Spleen (tissue), 11 donors: ENCODE data around the gene MYBPC3. TPM values are rescaled to one million over a fixed set of nuclear protein-coding genes. Genes with fewer than 3 reads are reported as not detected.

Source experiments
- DNase-seq: peaks from one replicate; pipeline ENCODE4 v3.0.0-alpha.2; 2020
- H3K27ac ChIP-seq, 8 donors: fragments of 200-600 bp; sonication (generic) in 7 of 8; 1 replicate in 4 of 8; 2 replicates in 4 of 8; pipeline versions ENCODE4 v1.5.0 to v1.8.0; 2016 to 2021; ENCODE audit warnings: inconsistent platforms in 4 of 8, mild to moderate bottlenecking in 4 of 8, moderate library complexity in 1 of 8
- H3K27me3 ChIP-seq, 7 donors: fragments of 200-600 bp; sonication (generic) in 6 of 7; replicated peaks in 1 of 7; 1 replicate in 4 of 7; 2 replicates in 3 of 7; pipeline versions ENCODE4 v1.5.0 to v1.8.0; 2016 to 2021; ENCODE audit warnings: inconsistent platforms in 3 of 7, mild to moderate bottlenecking in 1 of 7
- H3K36me3 ChIP-seq, 6 donors: fragments of 200-600 bp; sonication (generic) in 5 of 6; 1 replicate in 4 of 6; 2 replicates in 2 of 6; pipeline versions ENCODE4 v1.5.0 to v1.8.0; 2016 to 2021; ENCODE audit warnings: inconsistent platforms in 2 of 6
- H3K4me1 ChIP-seq, 6 donors: fragments of 200-600 bp; sonication (generic) in 5 of 6; 1 replicate in 3 of 6; 2 replicates in 3 of 6; pipeline versions ENCODE4 v1.5.0 to v1.8.0; 2016 to 2021; ENCODE audit warnings: inconsistent platforms in 3 of 6
- H3K4me3 ChIP-seq, 8 donors: fragments of 200-600 bp; sonication (generic) in 7 of 8; 1 replicate in 4 of 8; 2 replicates in 4 of 8; pipeline versions ENCODE4 v1.5.0 to v1.8.0; 2016 to 2021; ENCODE audit warnings: inconsistent platforms in 4 of 8, mild to moderate bottlenecking in 4 of 8, moderate library complexity in 2 of 8
- H3K9me3 ChIP-seq, 8 donors: fragments of 200-600 bp; sonication (generic) in 7 of 8; 1 replicate in 4 of 8; 2 replicates in 4 of 8; pipeline versions ENCODE4 v1.5.0 to v1.8.0; 2016 to 2021; ENCODE audit warnings: inconsistent platforms in 4 of 8
- POLR2A ChIP-seq, 3 donors: fragments of 450-650 bp; IDR thresholded peaks; one replicate each; pipeline ENCODE4 v1.5.1; 2017; ENCODE audit warnings: antibody characterized with exemption in 3 of 3, mild to moderate bottlenecking in 1 of 3
- POLR2AphosphoS5 ChIP-seq, 3 donors: sonication (generic); formaldehyde crosslinking; IDR thresholded peaks; one replicate each; pipeline ENCODE4 v1.5.1; 2017; ENCODE audit warnings: antibody characterized with exemption in 3 of 3
- WGBS, 5 donors: extraction: QIAGEN DNeasy Blood & Tissue Kit in 3 of 5; methylation state at CpG; one replicate each; pipeline versions ENCODE4 v1.1.5 to v1.1.7; 2013 to 2018; 5-methylcytosine and 5-hydroxymethylcytosine counted together
- intact Hi-C: fragments of 100-400 bp; cut with DNase I; formaldehyde crosslinking; loops from one replicate; pipeline ENCODE4 v1.15.0; 2023; ENCODE audit warnings: low total_unique reads
- polyA plus RNA-seq, 3 donors: library from polyadenylated mRNA; stranded (reverse); fragments of 200-250 nt; gene quantifications; one replicate each; pipeline ENCODE4 v1.2.1, GENCODE V29; 2013
- total RNA-seq, 7 donors: library from RNA; depleted of rRNA in 3 of 7; stranded (reverse); fragments of >200 nt in 3 of 7; fragmentation: NEBNext Ultra II Directional in 4 of 7; extraction: Animal tissue kit (Norgen Biotek cat#: 25700) in 4 of 7; gene quantifications; one replicate each; pipeline versions ENCODE4 v1.1.0 to v1.2.1, GENCODE V29; 2016 to 2021
- TF ChIP-seq, protein P1 (sequence below), 11 experiments: fragments of 200-600 bp in 7 of 11; fragments of 450-650 bp in 4 of 11; sonication (generic) in 4 of 11; IDR thresholded peaks in 8 of 11; conservative IDR thresholded peaks in 3 of 11; 1 replicate in 7 of 11; 2 replicates in 4 of 11; pipeline versions ENCODE4 v1.4.0 to v1.8.0; 2016 to 2021; ENCODE audit warnings: antibody characterized with exemption in 11 of 11, inconsistent platforms in 4 of 11, mild to moderate bottlenecking in 1 of 11
- donor health status: healthy with polysubstance abuse.
- donor health status: DM: no; HTN: no; CAD: no; lungs with moderate emphysema.
- donor health status: DM: no; HTN: no; CAD: no.
- donor health status: Bipolar disorder and iron deficiency.
- donor health status: healthy.
- donor health status: DM: no; HTN: no; CAD: no.
- donor health status: DM: yes; HTN: yes; CAD: no.

Gene MYBPC3
- total and polyA plus RNA-seq, 10 donors, result 0.49 to 4.7 (median 1.5) TPM

- no peak for DNase-seq
- H3K27ac ChIP-seq, result no peak overlapping the region
Measured at GRCh38 chr11:47314992-47315391, 37.5 kb downstream of the MYBPC3 start.

GRCh38 chr11:47308050-47308823 lies 44.3 kb downstream of the MYBPC3 start:
- intact Hi-C loops, result no loop called here
- Histone ChIP-seq H3K4me1 (no peaks in the 10 kb centered on the region), H3K36me3 (peaks cover 0 to 100% (median 98%) of the 10 kb centered on the region in 6 donors), H3K4me3 (no peak overlapping the region), H3K27me3 (no peaks in the 10 kb centered on the region), H3K27ac (no peak overlapping the region), H3K9me3 (peaks cover 0 to 9% (median 6%) of the 10 kb centered on the region in 8 donors)
- TF ChIP-seq, protein P1, sequence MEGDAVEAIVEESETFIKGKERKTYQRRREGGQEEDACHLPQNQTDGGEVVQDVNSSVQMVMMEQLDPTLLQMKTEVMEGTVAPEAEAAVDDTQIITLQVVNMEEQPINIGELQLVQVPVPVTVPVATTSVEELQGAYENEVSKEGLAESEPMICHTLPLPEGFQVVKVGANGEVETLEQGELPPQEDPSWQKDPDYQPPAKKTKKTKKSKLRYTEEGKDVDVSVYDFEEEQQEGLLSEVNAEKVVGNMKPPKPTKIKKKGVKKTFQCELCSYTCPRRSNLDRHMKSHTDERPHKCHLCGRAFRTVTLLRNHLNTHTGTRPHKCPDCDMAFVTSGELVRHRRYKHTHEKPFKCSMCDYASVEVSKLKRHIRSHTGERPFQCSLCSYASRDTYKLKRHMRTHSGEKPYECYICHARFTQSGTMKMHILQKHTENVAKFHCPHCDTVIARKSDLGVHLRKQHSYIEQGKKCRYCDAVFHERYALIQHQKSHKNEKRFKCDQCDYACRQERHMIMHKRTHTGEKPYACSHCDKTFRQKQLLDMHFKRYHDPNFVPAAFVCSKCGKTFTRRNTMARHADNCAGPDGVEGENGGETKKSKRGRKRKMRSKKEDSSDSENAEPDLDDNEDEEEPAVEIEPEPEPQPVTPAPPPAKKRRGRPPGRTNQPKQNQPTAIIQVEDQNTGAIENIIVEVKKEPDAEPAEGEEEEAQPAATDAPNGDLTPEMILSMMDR (IDR thresholded peaks at IDR 0.05 in 8 of 11, conservative IDR thresholded peaks at IDR 0.05 in 3 of 11), result no peak
- TF ChIP-seq POLR2A (IDR thresholded peaks at IDR 0.05), result no peak
- TF ChIP-seq POLR2AphosphoS5 (IDR thresholded peaks at IDR 0.05), result no peak
- DNase-seq, result no peak
- 88 to 97% (median 95%) methylated on average over 6 of the region's 6 CpGs for WGBS, 5 donors

More at GRCh38 chr11:47314992-47315391, 37.5 kb downstream of the MYBPC3 start:
- H3K4me3 ChIP-seq, result no peak overlapping the region
- H3K36me3 ChIP-seq, result peaks cover 0 to 90% (median 83%) of the 10 kb centered on the region in 6 donors
- TF ChIP-seq POLR2A (IDR thresholded peaks at IDR 0.05) (no peak), POLR2AphosphoS5 (IDR thresholded peaks at IDR 0.05) (no peak)
- TF ChIP-seq, protein P1 (IDR thresholded peaks at IDR 0.05 in 8 of 11, conservative IDR thresholded peaks at IDR 0.05 in 3 of 11), result no peak
- WGBS, 5 donors, result 95 to 98% (median 96%) methylated on average over 5 of the region's 5 CpGs
- intact Hi-C loops, result no loop called here
- no peaks in the 10 kb centered on the region for H3K9me3 ChIP-seq
- H3K27me3 ChIP-seq, result no peaks in the 10 kb centered on the region
- H3K4me1 ChIP-seq, result peaks cover 0 to 14% (median 3%) of the 10 kb centered on the region in 6 donors

GRCh38 chr11:47306484-47306844 lies 46.0 kb downstream of the MYBPC3 start:
- no peaks in the 10 kb centered on the region for H3K4me1 ChIP-seq
- DNase-seq, result no peak
- H3K27ac ChIP-seq, result no peak overlapping the region
- intact Hi-C loops, result no loop called here
- WGBS, 5 donors, result 55 to 100% (median 96%) methylated on average over 1 of the region's 1 CpG
- H3K4me3 ChIP-seq, result no peak overlapping the region
- peaks cover 0 to 100% (median 98%) of the 10 kb centered on the region in 6 donors for H3K36me3 ChIP-seq
- no peaks in the 10 kb centered on the region for H3K27me3 ChIP-seq
- TF ChIP-seq, protein P1 (IDR thresholded peaks at IDR 0.05 in 8 of 11, conservative IDR thresholded peaks at IDR 0.05 in 3 of 11), result no peak
- no peak for TF ChIP-seq POLR2AphosphoS5 (IDR thresholded peaks at IDR 0.05)
- TF ChIP-seq POLR2A (IDR thresholded peaks at IDR 0.05), result no peak
- H3K9me3 ChIP-seq, result peaks cover 3 to 23% (median 21%) of the 10 kb centered on the region in 8 donors

DNA sequence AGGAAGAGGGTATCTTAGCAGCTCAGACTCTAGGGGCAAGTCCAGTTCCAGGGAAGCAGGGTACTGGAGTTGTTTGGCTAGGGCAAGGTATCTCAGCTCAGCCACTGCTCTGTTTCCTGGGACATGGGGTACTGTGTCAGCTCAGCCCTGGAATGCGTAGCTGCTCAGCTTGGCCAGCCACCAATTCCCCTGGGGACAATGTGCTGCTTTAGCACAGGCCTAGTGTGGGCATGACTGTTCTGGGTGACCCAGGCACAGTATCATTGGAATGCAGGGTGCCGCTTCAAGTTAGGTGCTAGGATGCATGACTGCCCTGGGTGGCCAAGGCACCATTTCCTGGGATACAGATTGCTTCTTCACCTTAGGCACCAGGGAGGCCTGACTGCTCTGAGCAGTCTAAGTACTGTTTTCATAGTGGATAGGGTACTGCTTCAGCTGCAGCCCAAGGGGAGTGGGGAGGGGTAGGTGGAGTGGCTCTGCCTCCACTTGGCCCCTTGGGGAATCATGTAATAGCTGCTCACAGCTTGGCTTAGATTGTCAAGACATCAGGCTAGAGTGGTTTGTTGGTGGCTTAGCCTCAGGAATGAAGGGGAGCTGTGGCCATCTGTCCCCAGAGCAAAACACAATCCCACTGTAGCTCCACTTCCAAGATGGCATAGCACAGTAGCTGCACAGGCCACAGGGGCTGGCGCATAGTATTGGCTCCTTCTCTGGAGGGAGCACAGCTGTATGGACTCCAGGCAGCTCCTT lies 46.6 kb downstream of the MYBPC3 start:
- intact Hi-C loops, result no loop called here

More for the DNA sequence above, 46.6 kb downstream of the MYBPC3 start:
- Histone ChIP-seq H3K4me1 (no peaks in the 10 kb centered on the region), H3K36me3 (peaks cover 0 to 100% (median 98%) of the 10 kb centered on the region in 6 donors), H3K4me3 (no peak overlapping the region), H3K27me3 (no peaks in the 10 kb centered on the region), H3K9me3 (peaks cover 3 to 23% (median 21%) of the 10 kb centered on the region in 8 donors), H3K27ac (no peak overlapping the region)
- 94 to 100% (median 98%) methylated on average over 2 to 3 of the region's 3 CpGs for WGBS, 5 donors
- TF ChIP-seq POLR2A (IDR thresholded peaks at IDR 0.05) (no peak), POLR2AphosphoS5 (IDR thresholded peaks at IDR 0.05) (no peak)
- TF ChIP-seq, protein P1 (IDR thresholded peaks at IDR 0.05 in 8 of 11, conservative IDR thresholded peaks at IDR 0.05 in 3 of 11), result no peak
- DNase-seq, result no peak
